ENCODE measurements around the gene METTL14.

METTL14 gene

GRCh38 chr4:118759481-118759880 is 74.3 kb downstream of the METTL14 start:
- no peak for DNase-seq (ENCODE audit: low read depth)

- no peak for DNase-seq (ENCODE audit: low read depth)
Observed at GRCh38 chr4:118760092-118760491, 74.9 kb downstream of the METTL14 start.

GRCh38 chr4:118760493-118760892 is 75.3 kb downstream of the METTL14 start:
- DNase-seq (ENCODE audit: low read depth): no peak

GRCh38 chr4:118761397-118762016 is 76.3 kb downstream of the METTL14 start:
- DNase-seq (ENCODE audit: low read depth): no peak

GRCh38 chr4:118762155-118762554 is 77.0 kb downstream of the METTL14 start:
- no peak for DNase-seq (ENCODE audit: low read depth)

- no peak for DNase-seq (ENCODE audit: low read depth)
Observed at GRCh38 chr4:118762730-118763477, 77.7 kb downstream of the METTL14 start.

Measured in stromal cell of bone marrow (primary cell).